NCI-H187 treated with DMSO at 0.1 percent for 48 hours (cell line): Measurements from ENCODE around the gene PTGDS.
A peak's percentile ranks its signal among the peaks of the same experiment; 100 is the strongest.

ENCODE experiments used
- DNase-seq: peaks from one replicate; lab custom pipeline; 2025; lab: John Stamatoyannopoulos, UW

The PTGDS gene

DNA sequence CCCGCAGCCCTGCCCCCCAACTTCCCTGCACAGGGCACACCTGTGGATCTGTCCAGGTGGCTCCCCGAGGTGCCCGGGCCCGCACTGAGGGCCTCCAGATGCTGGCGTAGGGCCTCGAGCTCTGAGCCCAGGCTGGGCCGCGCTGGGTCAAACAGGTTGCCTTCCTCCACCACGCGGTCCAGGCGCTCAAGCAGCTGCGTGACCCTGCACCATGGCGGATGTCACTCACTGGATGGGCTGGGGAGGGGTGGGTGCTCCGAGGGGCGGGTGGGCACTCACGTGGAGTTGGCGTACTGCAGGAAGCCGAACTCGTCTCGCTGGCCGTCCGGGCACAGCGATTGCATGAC is 45.3 kb downstream of the PTGDS start:
- DNase-seq = no peak

DNA sequence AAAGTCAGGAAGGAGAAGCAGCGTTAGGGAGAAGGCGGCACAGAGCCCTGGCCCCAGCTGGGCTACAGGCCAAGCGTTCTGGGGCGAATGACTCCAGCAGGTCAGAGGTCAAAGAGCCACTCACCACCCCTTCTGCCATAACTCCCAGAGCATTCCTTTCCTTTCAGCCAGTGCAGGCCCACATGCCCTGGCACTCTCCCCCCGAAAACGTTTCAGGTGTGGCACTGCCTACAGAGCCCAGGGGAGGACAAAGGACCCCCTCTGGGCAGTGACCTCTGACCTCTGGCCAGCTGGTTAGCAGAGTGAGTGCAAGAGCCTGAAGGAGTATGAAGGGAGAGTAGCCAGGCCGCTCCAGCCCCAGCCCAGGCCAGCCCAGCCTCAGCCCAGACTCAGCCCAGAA is 45.9 kb downstream of the PTGDS start:
- DNase-seq = no peak

- DNase-seq = no peak
These were observed 46.3 kb downstream of the PTGDS start for GRCh38 chr9:137023583-137023991.

- DNase-seq = peak; percentile 21
These were observed 48.2 kb downstream of the PTGDS start for GRCh38 chr9:137025517-137025966.

DNA sequence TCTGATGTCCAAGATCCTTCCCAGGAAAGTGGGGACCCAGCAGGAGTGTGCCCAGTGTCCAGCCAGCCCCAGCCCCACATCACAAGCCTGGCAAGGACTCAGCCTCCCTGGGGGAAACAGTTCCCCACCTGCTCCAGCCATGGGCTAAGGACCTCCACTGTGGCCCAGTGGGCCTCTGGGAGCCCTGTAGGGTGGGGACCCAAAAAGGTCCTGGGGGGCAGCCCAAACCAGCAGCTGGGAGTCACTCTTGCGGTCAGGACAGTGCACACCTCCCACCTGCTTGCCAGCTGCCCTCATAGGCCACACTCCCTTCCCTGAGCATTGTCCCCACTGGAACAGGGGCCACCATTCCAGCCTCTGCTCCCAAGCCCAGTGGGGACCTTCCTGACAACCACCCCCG is 49.1 kb downstream of the PTGDS start:
- no peak for DNase-seq

DNA sequence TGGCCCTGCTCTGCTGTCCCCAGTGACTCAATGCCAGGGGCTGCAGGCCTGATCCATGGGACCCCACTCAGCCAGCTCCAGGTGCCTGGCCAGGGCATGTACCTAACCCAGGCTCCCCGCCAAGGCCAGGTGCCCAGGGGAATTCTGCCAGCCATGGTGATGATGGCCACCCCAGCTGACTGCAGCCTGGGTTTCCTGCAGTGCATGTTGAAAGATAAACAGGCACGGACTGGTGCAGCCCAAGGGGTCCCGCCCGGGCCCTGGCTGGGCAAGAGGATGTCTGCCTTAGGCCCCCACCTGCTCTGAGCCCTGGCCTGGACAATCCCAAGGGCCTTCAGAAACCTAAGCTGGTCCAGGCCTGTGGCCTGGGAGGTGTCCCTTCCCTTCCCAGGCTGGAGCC is 49.5 kb downstream of the PTGDS start:
- DNase-seq = no peak

- DNase-seq = no peak
These were observed 50.3 kb downstream of the PTGDS start, which contains the start of gene ABCA2 for GRCh38 chr9:137027369-137028262. Gene ABCA2 (minus strand): TSS chr9:137028237. CDS start chr9:137028140, 97 bp downstream.

GRCh38 chr9:137028263-137029057 is 51.2 kb downstream of the PTGDS start:
- no peak for DNase-seq

DNA sequence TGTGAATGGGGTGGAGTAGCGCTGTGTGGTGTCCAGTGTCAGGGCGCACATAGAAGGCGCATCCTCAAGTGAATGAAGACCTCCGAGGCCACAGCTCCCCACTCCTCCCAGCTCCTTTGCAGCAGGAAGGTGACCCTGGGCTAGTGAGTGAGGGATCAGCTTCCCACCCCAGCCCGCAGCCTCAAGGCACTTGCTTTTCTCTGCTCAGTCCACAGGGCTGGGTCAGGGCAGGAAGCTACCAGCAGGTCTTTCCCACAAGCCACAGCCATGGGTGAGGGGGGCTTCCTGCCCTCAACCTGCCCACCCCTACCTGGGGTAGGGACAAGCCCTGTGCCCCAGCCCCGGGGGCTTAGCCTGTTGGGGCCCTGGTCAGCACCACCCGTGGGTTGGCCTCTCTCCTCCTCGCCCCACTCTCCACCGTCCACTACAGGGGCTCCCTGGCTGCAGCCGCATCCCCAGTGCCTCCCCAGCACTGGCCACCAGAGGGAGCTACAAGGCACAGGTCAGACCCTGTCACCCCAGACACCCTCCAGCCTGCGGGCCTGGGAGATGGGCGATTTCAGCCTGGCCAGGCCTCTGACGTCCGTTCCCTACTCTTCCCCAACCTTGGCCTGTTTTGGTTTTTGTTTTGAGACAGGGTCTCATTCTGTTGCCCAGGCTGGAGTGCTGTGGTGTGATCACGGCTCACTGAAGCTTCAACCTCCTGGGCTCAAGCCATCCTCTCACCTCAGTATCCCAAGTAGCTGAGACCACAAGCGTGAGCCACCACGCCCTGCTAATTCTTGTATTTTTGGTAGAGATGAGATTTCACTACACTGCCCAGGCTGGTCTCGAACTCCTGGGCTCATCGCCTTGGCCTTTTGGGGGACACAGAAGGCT is 52.0 kb downstream of the PTGDS start:
- no peak for DNase-seq

- DNase-seq = no peak
These were observed 52.7 kb downstream of the PTGDS start for GRCh38 chr9:137030006-137030405.

- no peak for DNase-seq
These were observed 53.5 kb downstream of the PTGDS start for GRCh38 chr9:137030538-137031527.
